Measurements from ENCODE around the gene CLPTM1.

CLPTM1 gene

GRCh38 chr19:45016388-45017314 is 61.5 kb downstream of the CLPTM1 start:
- peak; percentile 54 to 61 for DNase-seq

GRCh38 chr19:45019187-45019586 is 64.0 kb downstream of the CLPTM1 start:
- no peak for DNase-seq

- no peak for DNase-seq
Measured at GRCh38 chr19:45020071-45020470, 64.9 kb downstream of the CLPTM1 start.

GRCh38 chr19:45021971-45022370 is 66.8 kb downstream of the CLPTM1 start:
- DNase-seq, result no peak

GRCh38 chr19:45023048-45023447 is 67.9 kb downstream of the CLPTM1 start:
- no peak for DNase-seq

- no peak for DNase-seq
Measured at GRCh38 chr19:45025264-45025663, 70.1 kb downstream of the CLPTM1 start.

- no peak for DNase-seq
Measured at GRCh38 chr19:45027371-45027770, 72.2 kb downstream of the CLPTM1 start.

- no peak for DNase-seq
Measured at GRCh38 chr19:45030825-45031224, 75.6 kb downstream of the CLPTM1 start.

- DNase-seq, result no peak
Measured at GRCh38 chr19:45032421-45032820, 77.2 kb downstream of the CLPTM1 start.

- no peak for DNase-seq
Measured at GRCh38 chr19:45035755-45036154, 80.6 kb downstream of the CLPTM1 start.

- DNase-seq, result no peak
Measured at GRCh38 chr19:45037393-45038169, 82.4 kb downstream of the CLPTM1 start.

GRCh38 chr19:45038931-45039893 is 84.0 kb downstream of the CLPTM1 start, which contains the start of gene CLASRP:
Gene CLASRP (plus strand): TSS chr19:45039045. CDS start chr19:45040213, 1,168 bp downstream.
- DNase-seq, result peak; percentile 87 to 90

GRCh38 chr19:45040059-45040771 is 85.0 kb downstream of the CLPTM1 start:
- DNase-seq, result no peak

- no peak for DNase-seq
Measured at GRCh38 chr19:45041125-45041524, 85.9 kb downstream of the CLPTM1 start.
